WTC11 (cell line): ENCODE data around the gene KHDC1L. TPM values are rescaled to one million over a fixed set of nuclear protein-coding genes. Genes with fewer than 3 reads are reported as not detected.

Experiments
- ATAC-seq: fragments of 200-7000 bp; cut with Tn5 transposase; 2 replicates; pipeline ENCODE4 v1.10.0; 2021; ENCODE audit warnings: mild to moderate bottlenecking, moderate library complexity
- CTCF ChIA-PET: fragments of 300-600 bp; sonication (Branson Sonifier 250); formaldehyde crosslinking; loops from one replicate; lab custom pipeline; 2021; ENCODE audit warnings: antibody characterized with exemption; lab: Charles Lee
- POLR2A ChIA-PET: fragments of 350-600 bp; sonication (Branson Sonifier 250); formaldehyde crosslinking; loops from one replicate; lab custom pipeline; 2021; ENCODE audit warnings: antibody characterized with exemption; lab: Charles Lee
- DNase-seq: peaks from one replicate; pipeline ENCODE4 v3.0.0; 2021; ENCODE audit warnings: low spot score
- H3K27ac Mint-ChIP-seq: 2 replicates; pipeline ENCODE4 v1.8.0; 2021; ENCODE audit warnings: mixed read lengths
- H3K27me3 Mint-ChIP-seq: 2 replicates; pipeline ENCODE4 v1.8.0; 2021; ENCODE audit warnings: low read depth, mild to moderate bottlenecking, moderate library complexity, mixed read lengths
- H3K36me3 Mint-ChIP-seq: 2 replicates; pipeline ENCODE4 v1.8.0; 2021; ENCODE audit warnings: mixed read lengths
- H3K4me1 Mint-ChIP-seq: 2 replicates; pipeline ENCODE4 v1.8.0; 2022; ENCODE audit warnings: mixed read lengths
- H3K4me3 Mint-ChIP-seq: 2 replicates; pipeline ENCODE4 v1.8.0; 2021; ENCODE audit warnings: mild to moderate bottlenecking, moderate library complexity, mixed read lengths
- H3K9me3 Mint-ChIP-seq: 2 replicates; pipeline ENCODE4 v1.8.0; 2021; ENCODE audit warnings: mixed read lengths
- CREM ChIP-seq: sonication (generic); formaldehyde crosslinking; IDR thresholded peaks from 2 replicates; pipeline ENCODE4 v1.8.1; 2022; ENCODE audit warnings: mild to moderate bottlenecking, missing genetic modification reagents, moderate library complexity
- FOXP1 ChIP-seq: sonication (generic); formaldehyde crosslinking; IDR thresholded peaks from 2 replicates; pipeline ENCODE4 v1.8.0; 2022; ENCODE audit warnings: missing genetic modification reagents, mild to moderate bottlenecking, moderate library complexity, borderline replicate concordance
- JUN ChIP-seq: sonication (generic); formaldehyde crosslinking; IDR thresholded peaks from 2 replicates; pipeline ENCODE4 v1.8.0; 2023; ENCODE audit warnings: mild to moderate bottlenecking, missing genetic modification reagents
- MAX ChIP-seq: sonication (generic); formaldehyde crosslinking; IDR thresholded peaks from 2 replicates; pipeline ENCODE4 v1.8.0; 2022; ENCODE audit warnings: mild to moderate bottlenecking, missing genetic modification reagents
- NFATC4 ChIP-seq: fragments of 250-450 bp; sonication (Bioruptor Pico); IDR thresholded peaks from 2 replicates; pipeline ENCODE4 v1.9.0; 2021; ENCODE audit warnings: mild to moderate bottlenecking
- NFYB ChIP-seq: sonication (generic); formaldehyde crosslinking; conservative IDR thresholded peaks from 2 replicates; pipeline ENCODE4 v1.8.0; 2022; ENCODE audit warnings: low read depth, missing genetic modification reagents
- NR1H2 ChIP-seq: sonication (generic); formaldehyde crosslinking; IDR thresholded peaks from 2 replicates; pipeline ENCODE4 v1.9.0; 2021; ENCODE audit warnings: mild to moderate bottlenecking, moderate library complexity, missing genetic modification reagents
- NR3C1 ChIP-seq: sonication (generic); formaldehyde crosslinking; conservative IDR thresholded peaks from 2 replicates; pipeline ENCODE4 v1.8.1; 2023; ENCODE audit warnings: low read depth, mild to moderate bottlenecking, missing genetic modification reagents
- SMAD3 ChIP-seq: sonication (generic); formaldehyde crosslinking; IDR thresholded peaks from 2 replicates; pipeline ENCODE4 v1.8.0; 2022; ENCODE audit warnings: missing genetic modification reagents, mild to moderate bottlenecking, borderline replicate concordance
- SMAD4 ChIP-seq: sonication (generic); formaldehyde crosslinking; IDR thresholded peaks from 2 replicates; pipeline ENCODE4 v1.8.0; 2022; ENCODE audit warnings: mild to moderate bottlenecking, missing genetic modification reagents
- SOX15 ChIP-seq: fragments of 250-450 bp; sonication (Bioruptor Pico); IDR thresholded peaks from 2 replicates; pipeline ENCODE4 v1.9.0; 2021; ENCODE audit warnings: mild to moderate bottlenecking
- TEAD4 ChIP-seq: sonication (generic); formaldehyde crosslinking; IDR thresholded peaks from 2 replicates; pipeline ENCODE4 v1.8.0; 2022; ENCODE audit warnings: mild to moderate bottlenecking, missing genetic modification reagents
- USF1 ChIP-seq: sonication (generic); formaldehyde crosslinking; IDR thresholded peaks from 2 replicates; pipeline ENCODE4 v1.8.0; 2022; ENCODE audit warnings: mild to moderate bottlenecking, missing genetic modification reagents
- ZNF219 ChIP-seq: sonication (generic); formaldehyde crosslinking; IDR thresholded peaks from 2 replicates; pipeline ENCODE4 v1.8.0; 2023; ENCODE audit warnings: missing genetic modification reagents, mild to moderate bottlenecking, borderline replicate concordance
- ZNF263 ChIP-seq: sonication (generic); formaldehyde crosslinking; IDR thresholded peaks from 2 replicates; pipeline ENCODE4 v1.8.1; 2022; ENCODE audit warnings: low read depth, mild to moderate bottlenecking, moderate library complexity, missing genetic modification reagents
- ZNF317 ChIP-seq: sonication (generic); formaldehyde crosslinking; IDR thresholded peaks from 2 replicates; pipeline ENCODE4 v1.8.1; 2023; ENCODE audit warnings: low read depth, mild to moderate bottlenecking, moderate library complexity, missing genetic modification reagents, borderline replicate concordance
- ZNF512 ChIP-seq: sonication (generic); formaldehyde crosslinking; IDR thresholded peaks from 2 replicates; pipeline ENCODE4 v1.8.1; 2022; ENCODE audit warnings: missing genetic modification reagents, borderline replicate concordance
- ZNF532 ChIP-seq: fragments of 250-450 bp; sonication (Bioruptor Pico); IDR thresholded peaks from 2 replicates; pipeline ENCODE4 v1.9.0; 2021; ENCODE audit warnings: mild to moderate bottlenecking, borderline replicate concordance
- total RNA-seq: library from RNA; stranded (reverse); gene quantifications from 3 replicates; pipeline ENCODE4 v1.2.3, GENCODE V29; 2021

The KHDC1L gene
- total RNA-seq, 1 experiment from 2014 or later: 0.28 TPM

GRCh38 chr6:73204252-73204651, 21.0 kb downstream of the KHDC1L start:
- H3K9me3 Mint-ChIP-seq: peaks cover 22% of the 10 kb centered on the region
- CTCF ChIA-PET: interaction anchor here (1.2 kb wide), 2 partner anchors 122 to 588 kb away, joined by 3 to 4 read pairs; no protein-coding TSS in a partner anchor
- peaks cover 20% of the 10 kb centered on the region for H3K4me1 Mint-ChIP-seq
- no peak overlapping the region for H3K27ac Mint-ChIP-seq
- H3K36me3 Mint-ChIP-seq: peaks cover 16% of the 10 kb centered on the region
- H3K4me3 Mint-ChIP-seq: no peak overlapping the region
- TF ChIP-seq ZNF512 (CRISPR knock-in tag) (no peak), MAX (CRISPR knock-in tag) (no peak), SOX15 (CRISPR knock-in tag) (no peak), FOXP1 (CRISPR knock-in tag) (no peak), JUN (CRISPR knock-in tag) (no peak), SMAD3 (CRISPR knock-in tag) (no peak), NFYB (no peak), TEAD4 (no peak)
- no peaks in the 10 kb centered on the region for H3K27me3 Mint-ChIP-seq
- DNase-seq (no peak), ATAC-seq (peak; percentile 75)
- POLR2A ChIA-PET: interaction anchor here (0.6 to 0.8 kb wide), 5 partner anchors 10 to 659 kb away, joined by 3 to 4 read pairs (median 3); no protein-coding TSS in a partner anchor

- H3K36me3 Mint-ChIP-seq: peaks cover 16% of the 10 kb centered on the region
- ChIA-PET POLR2A (no interaction called here), CTCF (interaction anchor here (1.2 kb wide), 1 partner anchor 123 kb away, joined by 3 read pairs; no protein-coding TSS in a partner anchor)
- H3K27me3 Mint-ChIP-seq: no peaks in the 10 kb centered on the region
- ATAC-seq (no peak), DNase-seq (no peak)
- H3K9me3 Mint-ChIP-seq: peaks cover 20% of the 10 kb centered on the region
- TF ChIP-seq ZNF532: no peak
- H3K27ac Mint-ChIP-seq: no peak overlapping the region
- H3K4me1 Mint-ChIP-seq: peaks cover 32% of the 10 kb centered on the region
- no peak overlapping the region for H3K4me3 Mint-ChIP-seq
These were observed 22.2 kb downstream of the KHDC1L start for GRCh38 chr6:73203098-73203497.

- ChIA-PET CTCF (no interaction called here), POLR2A (no interaction called here)
- Mint-ChIP-seq H3K4me1 (peaks cover 46% of the 10 kb centered on the region), H3K27me3 (no peaks in the 10 kb centered on the region), H3K9me3 (peaks cover under 1% of the 10 kb centered on the region; the same call in 1 of the 2 replicates), H3K27ac (no peak overlapping the region), H3K4me3 (no peak overlapping the region), H3K36me3 (peaks cover 1% of the 10 kb centered on the region)
- TF ChIP-seq USF1 (CRISPR knock-in tag) (no peak), NR3C1 (CRISPR knock-in tag) (no peak), NFATC4 (CRISPR knock-in tag) (no peak), NR1H2 (CRISPR knock-in tag) (no peak), ZNF263 (no peak), CREM (CRISPR knock-in tag) (no peak), SMAD4 (CRISPR knock-in tag) (no peak), ZNF219 (CRISPR knock-in tag) (no peak), ZNF317 (CRISPR knock-in tag) (no peak)
- DNase-seq: no peak
- ATAC-seq: no peak
These were observed 24.6 kb downstream of the KHDC1L start for GRCh38 chr6:73200735-73201134.
